Glutamatergic neuron (in vitro differentiated cells): ENCODE measurements around the gene ZSCAN5A. TPM values are rescaled to one million over a fixed set of nuclear protein-coding genes. Genes with fewer than 3 reads are reported as not detected.

Experiments
- DNase-seq: peaks from one replicate; pipeline ENCODE4 v3.0.0; 2022
- H3K27ac Mint-ChIP-seq: one replicate; pipeline ENCODE4 v1.8.0; 2020; ENCODE audit warnings: mild to moderate bottlenecking, mixed read lengths, inconsistent platforms; ENCODE audit not compliant: unreplicated experiment
- H3K27me3 Mint-ChIP-seq: one replicate; pipeline ENCODE4 v1.8.0; 2020; ENCODE audit warnings: mild to moderate bottlenecking, moderate library complexity, mixed read lengths, inconsistent platforms; ENCODE audit not compliant: unreplicated experiment
- H3K36me3 Mint-ChIP-seq: one replicate; pipeline ENCODE4 v1.8.0; 2020; ENCODE audit warnings: mild to moderate bottlenecking, mixed read lengths, inconsistent platforms; ENCODE audit not compliant: unreplicated experiment
- H3K4me1 Mint-ChIP-seq: one replicate; pipeline ENCODE4 v1.8.0; 2020; ENCODE audit warnings: mild to moderate bottlenecking, low read depth, mixed read lengths, inconsistent platforms; ENCODE audit not compliant: unreplicated experiment
- H3K4me3 Mint-ChIP-seq: one replicate; pipeline ENCODE4 v1.8.0; 2020; ENCODE audit warnings: mild to moderate bottlenecking, mixed read lengths, inconsistent platforms; ENCODE audit not compliant: unreplicated experiment
- H3K9me3 Mint-ChIP-seq: one replicate; pipeline ENCODE4 v1.8.0; 2020; ENCODE audit warnings: mild to moderate bottlenecking, moderate library complexity, mixed read lengths, inconsistent platforms; ENCODE audit not compliant: unreplicated experiment
- CTCF ChIP-seq: fragments of 200-600 bp; sonication (generic); IDR thresholded peaks from one replicate; pipeline ENCODE4 v1.5.0; 2021; ENCODE audit not compliant: partially characterized antibody, unreplicated experiment
- total RNA-seq: library from RNA; stranded (reverse); fragmentation: NEBNext Ultra II Directional; extraction: Animal tissue kit (Norgen Biotek cat#: 25700); gene quantifications from one replicate; pipeline ENCODE4 v1.2.1, GENCODE V29; 2021; ENCODE audit not compliant: unreplicated experiment

The ZSCAN5A gene
- total RNA-seq, 1 donor from 2014 or later = 13.1 TPM

- peaks cover 9% of the 10 kb centered on the region for H3K9me3 Mint-ChIP-seq
- H3K4me3 Mint-ChIP-seq = no peak overlapping the region
- H3K27ac Mint-ChIP-seq = no peak overlapping the region
- DNase-seq = no peak
- peaks cover 15% of the 10 kb centered on the region for H3K36me3 Mint-ChIP-seq
- H3K27me3 Mint-ChIP-seq = peaks cover 3% of the 10 kb centered on the region
- no peak for TF ChIP-seq CTCF
- H3K4me1 Mint-ChIP-seq = no peaks in the 10 kb centered on the region
These were observed 20.1 kb downstream of the ZSCAN5A start for GRCh38 chr19:56294549-56294948.

GRCh38 chr19:56291867-56292266 lies 22.8 kb downstream of the ZSCAN5A start:
- Mint-ChIP-seq H3K4me1 (no peaks in the 10 kb centered on the region), H3K9me3 (peaks cover 11% of the 10 kb centered on the region), H3K4me3 (no peak overlapping the region), H3K27me3 (peaks cover 7% of the 10 kb centered on the region), H3K27ac (no peak overlapping the region), H3K36me3 (peaks cover 19% of the 10 kb centered on the region)
- TF ChIP-seq CTCF = no peak
- DNase-seq = no peak

- peaks cover 7% of the 10 kb centered on the region for H3K27me3 Mint-ChIP-seq
- H3K36me3 Mint-ChIP-seq = peaks cover 19% of the 10 kb centered on the region
These were observed 24.5 kb downstream of the ZSCAN5A start for GRCh38 chr19:56290104-56290503.

GRCh38 chr19:56284746-56285145 lies 29.9 kb downstream of the ZSCAN5A start:
- no peak for DNase-seq
- TF ChIP-seq CTCF = no peak
- no peak overlapping the region for H3K27ac Mint-ChIP-seq

More at GRCh38 chr19:56290104-56290503, 24.5 kb downstream of the ZSCAN5A start:
- no peak overlapping the region for H3K4me3 Mint-ChIP-seq
- no peak for DNase-seq
- no peak for TF ChIP-seq CTCF
- H3K4me1 Mint-ChIP-seq = no peaks in the 10 kb centered on the region
- H3K9me3 Mint-ChIP-seq = peaks cover 8% of the 10 kb centered on the region
- no peak overlapping the region for H3K27ac Mint-ChIP-seq

GRCh38 chr19:56282809-56283208 lies 31.8 kb downstream of the ZSCAN5A start:
- Mint-ChIP-seq H3K9me3 (no peaks in the 10 kb centered on the region), H3K36me3 (peaks cover 6% of the 10 kb centered on the region), H3K4me1 (no peaks in the 10 kb centered on the region), H3K4me3 (no peak overlapping the region), H3K27ac (no peak overlapping the region), H3K27me3 (peaks cover 4% of the 10 kb centered on the region)
- TF ChIP-seq CTCF = no peak
- no peak for DNase-seq

More at GRCh38 chr19:56284746-56285145, 29.9 kb downstream of the ZSCAN5A start:
- peaks cover 2% of the 10 kb centered on the region for H3K9me3 Mint-ChIP-seq
- H3K4me3 Mint-ChIP-seq = no peak overlapping the region
- peaks cover 4% of the 10 kb centered on the region for H3K36me3 Mint-ChIP-seq
- H3K27me3 Mint-ChIP-seq = peaks cover 4% of the 10 kb centered on the region
- no peaks in the 10 kb centered on the region for H3K4me1 Mint-ChIP-seq
